GM18498 (cell line): Measurements from ENCODE around the gene ATG7.

Experiments
- ATAC-seq: cut with Tn5 transposase; IDR thresholded peaks from one replicate; pipeline ENCODE4 v1.9.1; 2021; ENCODE audit warnings: mild to moderate bottlenecking, moderate library complexity; ENCODE audit not compliant: unreplicated experiment

Gene ATG7

GRCh38 chr3:11271986-11272904 lies at the start of gene ATG7:
Gene ATG7, plus strand, starts transcription at chr3:11272397. Its CDS starts 26,299 bp downstream, at chr3:11298696.
- ATAC-seq = peak; percentile 98

GRCh38 chr3:11224010-11224409 lies 48.2 kb upstream of the ATG7 start:
- ATAC-seq = no peak

GRCh38 chr3:11224870-11225229 lies 47.3 kb upstream of the ATG7 start:
- ATAC-seq = no peak

GRCh38 chr3:11226042-11226370 lies 46.2 kb upstream of the ATG7 start:
- no peak for ATAC-seq

- no peak for ATAC-seq
These were observed 44.2 kb upstream of the ATG7 start for GRCh38 chr3:11228041-11228440.

GRCh38 chr3:11230125-11230524 lies 42.1 kb upstream of the ATG7 start:
- ATAC-seq = no peak

- ATAC-seq = no peak
These were observed 41.4 kb upstream of the ATG7 start for GRCh38 chr3:11230832-11231231.

- ATAC-seq = no peak
These were observed 36.8 kb upstream of the ATG7 start for GRCh38 chr3:11235385-11235784.

- ATAC-seq = no peak
These were observed 35.4 kb upstream of the ATG7 start for GRCh38 chr3:11236588-11237461.

- no peak for ATAC-seq
These were observed 34.1 kb upstream of the ATG7 start for GRCh38 chr3:11238060-11238459.

- no peak for ATAC-seq
These were observed 33.3 kb upstream of the ATG7 start for GRCh38 chr3:11238880-11239279.

GRCh38 chr3:11239796-11240195 lies 32.4 kb upstream of the ATG7 start:
- no peak for ATAC-seq

GRCh38 chr3:11240496-11240895 lies 31.7 kb upstream of the ATG7 start:
- ATAC-seq = no peak

GRCh38 chr3:11244121-11244677 lies 28.0 kb upstream of the ATG7 start:
- no peak for ATAC-seq

GRCh38 chr3:11245276-11245675 lies 26.9 kb upstream of the ATG7 start:
- no peak for ATAC-seq

- no peak for ATAC-seq
These were observed 26.2 kb upstream of the ATG7 start for GRCh38 chr3:11245827-11246662.

- ATAC-seq = no peak
These were observed 25.6 kb upstream of the ATG7 start for GRCh38 chr3:11246663-11246970.

- ATAC-seq = no peak
These were observed 24.8 kb upstream of the ATG7 start for GRCh38 chr3:11247362-11247761.

- no peak for ATAC-seq
These were observed 23.6 kb upstream of the ATG7 start for GRCh38 chr3:11248596-11248995.

- no peak for ATAC-seq
These were observed 21.0 kb upstream of the ATG7 start for GRCh38 chr3:11250902-11251806.
